Raji (cell line): ENCODE results near the gene AP3B1.
A peak's percentile ranks its signal among the peaks of the same experiment; 100 is the strongest.

Experiments used
- POLR2A ChIP-seq: IDR thresholded peaks from 2 replicates; pipeline ENCODE4 v1.6.1; 2011; ENCODE audit warnings: low read depth, low read length, control low read depth; ENCODE audit not compliant: insufficient read depth

The AP3B1 gene

GRCh38 chr5:78294248-78295034 is at the start of gene AP3B1:
TSS of gene AP3B1 (minus strand) at chr5:78294698. CDS start at chr5:78294579, 119 bp downstream.
- TF ChIP-seq POLR2A = peak; percentile 91

- no peak for TF ChIP-seq POLR2A
Observed at GRCh38 chr5:78341440-78341839, 46.9 kb upstream of the AP3B1 start.

GRCh38 chr5:78339617-78340436 is 45.3 kb upstream of the AP3B1 start:
- no peak for TF ChIP-seq POLR2A

GRCh38 chr5:78336698-78337097 is 42.2 kb upstream of the AP3B1 start:
- TF ChIP-seq POLR2A = no peak

DNA sequence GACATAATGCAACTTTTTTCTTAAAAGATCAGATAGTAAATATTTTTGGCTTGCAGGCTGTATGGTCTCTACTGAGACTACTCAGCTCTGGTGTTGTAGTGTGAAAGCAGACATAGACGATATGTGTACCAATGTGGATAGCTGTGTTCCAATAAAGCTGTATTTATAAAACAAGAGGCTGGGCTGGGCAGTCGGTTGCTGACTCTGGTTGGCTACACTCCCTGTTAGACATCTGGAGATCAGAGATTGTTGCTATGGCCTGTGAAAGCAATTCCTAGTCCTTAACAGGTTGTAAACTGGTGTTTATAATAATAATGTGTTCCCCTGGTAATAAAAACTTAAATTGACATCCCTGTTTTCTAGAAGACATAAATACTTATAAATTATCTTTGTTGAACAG is 41.5 kb upstream of the AP3B1 start:
- no peak for TF ChIP-seq POLR2A

DNA sequence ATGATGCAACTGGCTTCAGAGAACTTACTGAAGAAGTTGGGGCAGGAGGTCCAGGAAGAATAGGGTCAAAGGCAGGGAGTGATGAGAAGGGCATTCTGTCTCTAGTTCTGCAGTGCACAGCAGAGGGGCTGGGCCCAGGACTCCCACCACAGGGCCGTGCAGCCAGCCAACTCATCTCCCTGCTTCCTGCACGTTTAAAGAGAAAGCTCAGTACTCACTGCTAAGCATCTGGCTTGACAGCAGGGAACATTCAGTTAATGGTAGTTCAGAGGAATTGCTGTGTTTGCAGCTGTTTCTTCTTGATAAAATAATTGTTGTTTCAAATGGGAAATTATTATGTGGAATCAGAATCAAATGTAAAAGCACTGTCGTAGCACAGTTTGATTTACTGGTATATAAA is 40.3 kb upstream of the AP3B1 start:
- TF ChIP-seq POLR2A = no peak

GRCh38 chr5:78331523-78332080 is 37.1 kb upstream of the AP3B1 start:
- TF ChIP-seq POLR2A = no peak

DNA sequence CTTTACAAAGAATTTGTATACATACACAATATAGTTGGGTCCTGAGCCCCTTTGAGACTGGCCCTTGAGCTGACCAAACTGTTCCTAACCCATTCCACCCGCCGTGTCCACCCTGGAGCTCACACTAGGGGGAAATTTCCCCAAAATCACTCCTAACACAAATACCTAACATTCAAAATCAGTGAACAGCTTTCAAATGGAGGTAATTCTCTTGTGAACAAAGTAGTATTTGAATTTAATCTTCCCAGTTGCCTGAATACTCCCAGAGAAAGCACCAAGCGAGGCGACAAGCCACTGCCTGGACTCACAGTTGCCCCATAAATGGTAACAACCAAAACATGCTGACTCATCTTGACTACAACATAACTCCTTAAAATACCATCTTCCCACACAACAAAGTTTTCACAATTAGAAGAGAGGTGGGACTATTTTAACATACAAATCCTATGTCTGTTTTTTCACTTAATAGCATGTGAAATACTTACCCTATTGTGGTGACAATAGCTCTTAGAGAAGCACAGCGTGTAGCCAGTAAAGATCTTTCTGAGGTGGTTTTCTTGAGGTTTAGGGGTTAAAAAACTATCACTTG is 34.2 kb upstream of the AP3B1 start:
- TF ChIP-seq POLR2A = no peak

GRCh38 chr5:78327761-78328510 is 33.4 kb upstream of the AP3B1 start:
- no peak for TF ChIP-seq POLR2A

DNA sequence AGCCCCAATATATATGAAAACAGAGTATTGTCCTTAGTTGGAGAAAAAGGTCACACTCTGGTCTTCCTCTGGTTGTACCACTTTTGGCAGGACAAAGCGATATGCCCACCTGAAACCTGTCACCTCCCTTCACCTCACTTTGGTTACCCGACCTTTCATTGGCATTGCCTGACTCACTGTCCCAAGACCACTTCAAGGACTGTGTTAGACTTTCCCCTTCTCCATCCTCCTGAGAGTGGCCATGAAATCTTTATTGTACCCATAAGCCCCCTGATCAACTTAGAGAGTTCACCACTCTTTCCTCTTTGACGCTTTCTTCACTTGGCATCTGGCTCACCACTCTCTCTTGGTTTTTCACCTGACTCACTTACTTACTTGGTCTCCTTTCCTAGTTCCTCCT is 32.4 kb upstream of the AP3B1 start:
- TF ChIP-seq POLR2A = no peak

GRCh38 chr5:78323241-78323640 is 28.7 kb upstream of the AP3B1 start:
- no peak for TF ChIP-seq POLR2A

DNA sequence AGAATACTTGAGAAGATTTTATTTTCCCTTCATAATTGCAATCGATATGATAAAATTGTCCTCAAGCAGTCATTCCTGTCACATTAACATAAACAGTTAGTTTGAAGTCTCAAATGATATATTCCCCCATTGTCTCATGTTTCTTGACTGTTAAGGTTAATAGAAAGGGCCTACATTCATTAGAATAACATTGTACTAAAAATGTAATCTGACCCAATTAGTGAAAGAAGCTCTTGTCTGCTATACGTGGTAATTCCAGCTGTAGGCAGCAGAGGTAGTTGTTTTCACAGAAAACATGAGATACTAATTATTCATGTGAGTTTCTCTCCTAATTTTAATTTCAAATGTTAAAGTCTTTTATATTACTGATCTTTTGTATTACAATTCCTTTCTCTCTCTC is 25.9 kb upstream of the AP3B1 start:
- no peak for TF ChIP-seq POLR2A

- no peak for TF ChIP-seq POLR2A
Observed at GRCh38 chr5:78318337-78318736, 23.8 kb upstream of the AP3B1 start.

DNA sequence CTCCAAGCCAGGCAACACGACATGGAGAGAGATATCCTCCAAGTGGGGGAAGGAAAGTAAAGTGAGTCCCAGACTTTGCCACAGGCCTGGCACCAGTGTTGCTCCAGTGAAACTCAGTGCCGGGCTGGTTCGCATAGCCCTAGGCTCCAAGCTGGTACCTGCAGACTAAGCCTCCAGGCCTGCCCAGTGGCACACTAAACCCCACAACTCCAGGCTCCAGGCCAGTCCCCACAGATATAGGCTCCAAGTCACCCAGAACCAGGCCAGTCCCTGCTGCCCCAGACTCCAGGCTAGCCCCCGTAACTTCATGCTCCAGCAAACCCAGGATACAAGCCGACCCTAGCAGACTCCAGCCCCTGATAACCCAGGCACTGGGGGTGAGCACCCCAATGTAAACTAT is 23.0 kb upstream of the AP3B1 start:
- TF ChIP-seq POLR2A = no peak

- no peak for TF ChIP-seq POLR2A
Observed at GRCh38 chr5:78308703-78309102, 14.2 kb upstream of the AP3B1 start.
